ENCODE measurements around the gene AFMID. TPM values are rescaled to one million over a fixed set of nuclear protein-coding genes. Genes with fewer than 3 reads are reported as not detected.

AFMID gene
- total RNA-seq, 2 donors from 2014 or later = 23.1 to 34.1 TPM

DNA sequence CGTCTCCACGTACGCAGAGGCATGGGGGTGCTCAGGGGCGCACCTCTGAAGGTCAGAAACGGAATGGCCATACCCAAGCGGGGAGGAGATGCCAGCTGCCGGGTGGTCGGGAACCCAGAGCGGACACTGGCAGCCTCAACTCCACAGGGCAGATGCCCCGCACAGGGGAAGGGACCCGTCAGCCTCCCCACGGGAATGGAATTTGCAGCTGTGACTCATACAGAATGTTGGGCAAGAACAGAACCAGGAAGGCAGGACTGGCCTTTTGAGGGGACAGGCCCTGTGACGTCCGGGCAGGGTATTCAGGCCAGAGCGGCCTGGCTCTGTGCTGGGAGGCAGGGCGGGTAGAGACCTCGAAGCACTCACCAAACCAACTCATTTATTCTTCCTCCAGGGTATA, 7.8 kb upstream of the AFMID start:
- DNase-seq = no peak
- Mint-ChIP-seq H3K9me3 (no peaks in the 10 kb centered on the region), H3K27me3 (ENCODE audit: low read depth) (no peaks in the 10 kb centered on the region), H3K4me3 (no peak overlapping the region), H3K4me1 (ENCODE audit: low read depth) (peaks cover 35% of the 10 kb centered on the region), H3K36me3 (ENCODE audit: insufficient read depth in 2 of 2) (peaks cover 8 to 28% of the 10 kb centered on the region in 2 donors), H3K27ac (no peak overlapping the region)
- no peak for ATAC-seq (replicated peaks in 1 of 2)

DNA sequence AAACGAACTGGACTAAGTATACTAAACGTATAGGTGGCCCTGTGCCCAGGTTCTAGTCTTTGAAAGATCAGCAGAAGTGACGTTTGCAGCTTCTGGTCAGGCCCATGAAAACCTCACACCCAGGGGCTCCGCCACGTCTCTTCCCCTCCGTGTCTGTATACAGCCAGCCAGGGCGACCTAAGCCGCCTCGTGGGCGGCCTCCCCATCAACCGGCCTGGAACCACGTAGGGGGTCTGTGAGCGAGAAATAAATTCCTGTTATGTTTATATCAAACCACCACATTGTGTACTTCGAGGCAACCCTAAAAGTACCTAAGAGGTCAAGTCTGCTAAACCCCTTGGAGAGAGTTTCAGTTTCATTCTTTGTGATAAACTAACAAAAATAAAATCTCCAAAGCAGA, 7.1 kb upstream of the AFMID start:
- Mint-ChIP-seq H3K27ac (peak overlapping the region; percentile 95), H3K4me3 (peak overlapping the region in 1 of 2 donors; percentile 80)
- ATAC-seq (replicated peaks in 1 of 2) = peak in 1 of 2 donors; percentile 17

DNA sequence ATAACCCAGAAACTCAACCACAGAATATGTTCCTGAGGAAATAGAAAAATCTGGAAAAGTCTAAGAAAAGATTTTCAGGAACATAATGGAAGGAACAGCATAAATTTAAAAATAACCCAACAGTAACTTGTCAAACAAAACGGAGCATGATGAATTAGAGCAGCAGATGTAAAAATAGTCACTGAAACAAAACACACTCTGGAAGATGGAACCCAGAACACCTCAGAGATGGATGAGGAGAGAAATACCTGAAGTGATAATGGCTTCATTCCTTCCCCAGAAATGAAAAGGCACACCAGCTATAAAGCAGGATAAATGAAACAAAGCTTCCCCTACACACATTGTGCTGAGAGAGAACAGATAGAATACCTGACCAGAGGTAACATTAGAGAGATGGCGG, 6.7 kb upstream of the AFMID start:
- no peaks in the 10 kb centered on the region for H3K27me3 Mint-ChIP-seq (ENCODE audit: low read depth)
- no peaks in the 10 kb centered on the region for H3K9me3 Mint-ChIP-seq
- peak overlapping the region in 1 of 2 donors; percentile 80 for H3K4me3 Mint-ChIP-seq
- ATAC-seq (replicated peaks in 1 of 2) (no peak), DNase-seq (no peak)
- H3K36me3 Mint-ChIP-seq (ENCODE audit: insufficient read depth in 2 of 2) = peaks cover 8 to 28% of the 10 kb centered on the region in 2 donors
- H3K27ac Mint-ChIP-seq = peak overlapping the region; percentile 95
- peaks cover 45% of the 10 kb centered on the region for H3K4me1 Mint-ChIP-seq (ENCODE audit: low read depth)

More for the DNA sequence above, 7.1 kb upstream of the AFMID start:
- Mint-ChIP-seq H3K36me3 (ENCODE audit: insufficient read depth in 2 of 2) (peaks cover 8 to 31% of the 10 kb centered on the region in 2 donors), H3K4me1 (ENCODE audit: low read depth) (peaks cover 42% of the 10 kb centered on the region), H3K9me3 (no peaks in the 10 kb centered on the region), H3K27me3 (ENCODE audit: low read depth) (no peaks in the 10 kb centered on the region)
- DNase-seq = no peak

DNA sequence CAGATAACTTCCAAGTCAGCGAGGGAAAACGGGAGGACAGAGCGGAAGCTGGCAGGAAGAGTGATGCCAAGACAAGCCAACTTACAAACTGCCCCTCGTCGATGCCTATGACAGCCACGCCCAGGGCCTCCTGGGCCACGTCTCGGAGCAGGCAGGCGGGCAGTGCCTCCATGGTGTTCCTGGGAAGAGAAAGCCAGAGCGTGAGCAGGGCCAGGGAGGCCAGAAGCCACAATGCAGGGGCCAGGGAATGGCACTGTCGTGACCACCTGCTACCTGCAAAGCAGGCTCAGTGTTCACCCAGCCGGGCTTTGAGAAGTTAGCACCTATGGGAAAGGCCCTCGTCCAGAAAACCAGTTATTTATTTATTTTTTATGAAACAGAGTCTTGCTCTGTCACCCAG, 4.7 kb upstream of the AFMID start:
- Mint-ChIP-seq H3K27me3 (ENCODE audit: low read depth) (no peaks in the 10 kb centered on the region), H3K9me3 (no peaks in the 10 kb centered on the region), H3K4me1 (ENCODE audit: low read depth) (peaks cover 51% of the 10 kb centered on the region), H3K36me3 (ENCODE audit: insufficient read depth in 2 of 2) (peaks cover 9 to 28% of the 10 kb centered on the region in 2 donors), H3K4me3 (no peak overlapping the region), H3K27ac (no peak overlapping the region)
- ATAC-seq (replicated peaks in 1 of 2) = no peak
- DNase-seq = no peak

DNA sequence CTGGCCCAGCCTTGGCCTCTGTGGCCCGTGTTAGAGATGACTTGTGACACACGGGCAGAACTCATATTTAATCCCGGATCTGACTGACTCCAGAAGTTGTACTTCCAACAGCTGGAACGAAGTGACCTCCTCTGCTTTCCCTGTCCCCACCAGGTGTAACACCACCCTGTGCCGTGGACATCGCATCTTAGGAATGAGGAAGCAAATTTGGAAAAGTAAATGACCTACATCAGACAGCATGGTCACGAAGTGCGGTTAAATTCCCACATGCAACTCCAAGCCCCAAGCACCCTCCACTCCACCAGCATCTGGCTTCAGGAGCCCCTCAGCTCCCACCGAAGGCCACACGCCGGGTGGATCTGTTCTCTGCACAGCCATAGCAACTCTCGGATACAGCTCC, 3.2 kb upstream of the AFMID start:
- H3K36me3 Mint-ChIP-seq (ENCODE audit: insufficient read depth in 2 of 2) = peaks cover 9 to 20% of the 10 kb centered on the region in 2 donors
- DNase-seq (no peak), ATAC-seq (replicated peaks in 1 of 2) (no peak)
- no peak overlapping the region for H3K27ac Mint-ChIP-seq
- peaks cover 55% of the 10 kb centered on the region for H3K4me1 Mint-ChIP-seq (ENCODE audit: low read depth)
- H3K27me3 Mint-ChIP-seq (ENCODE audit: low read depth) = no peaks in the 10 kb centered on the region
- H3K9me3 Mint-ChIP-seq = no peaks in the 10 kb centered on the region
- no peak overlapping the region for H3K4me3 Mint-ChIP-seq

DNA sequence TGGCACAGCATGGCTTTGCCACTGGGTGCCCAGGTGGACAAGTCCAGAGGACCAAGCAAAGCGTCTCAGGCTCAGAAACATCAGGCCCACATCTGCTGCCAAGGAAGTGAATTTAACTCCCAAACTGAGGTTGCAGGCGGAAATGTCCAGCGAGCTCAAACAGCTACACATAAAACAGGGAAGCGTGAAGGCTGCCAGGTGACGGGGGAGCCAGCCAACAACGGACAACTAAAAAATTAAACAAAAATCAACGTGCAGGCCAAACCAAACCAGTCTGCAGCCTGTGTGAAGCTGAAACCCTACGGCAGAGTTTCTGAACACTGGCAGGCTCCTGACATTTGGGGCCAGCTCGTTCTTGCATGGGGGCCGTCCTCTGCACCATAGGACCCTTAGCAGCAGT, 2.8 kb upstream of the AFMID start:
- H3K4me1 Mint-ChIP-seq (ENCODE audit: low read depth) = peaks cover 55% of the 10 kb centered on the region
- peaks cover 9 to 20% of the 10 kb centered on the region in 2 donors for H3K36me3 Mint-ChIP-seq (ENCODE audit: insufficient read depth in 2 of 2)
- no peak for DNase-seq
- no peak overlapping the region for H3K27ac Mint-ChIP-seq
- no peaks in the 10 kb centered on the region for H3K9me3 Mint-ChIP-seq
- no peak for ATAC-seq (replicated peaks in 1 of 2)
- H3K27me3 Mint-ChIP-seq (ENCODE audit: low read depth) = no peaks in the 10 kb centered on the region
- H3K4me3 Mint-ChIP-seq = peak overlapping the region in 1 of 2 donors; percentile 8

DNA sequence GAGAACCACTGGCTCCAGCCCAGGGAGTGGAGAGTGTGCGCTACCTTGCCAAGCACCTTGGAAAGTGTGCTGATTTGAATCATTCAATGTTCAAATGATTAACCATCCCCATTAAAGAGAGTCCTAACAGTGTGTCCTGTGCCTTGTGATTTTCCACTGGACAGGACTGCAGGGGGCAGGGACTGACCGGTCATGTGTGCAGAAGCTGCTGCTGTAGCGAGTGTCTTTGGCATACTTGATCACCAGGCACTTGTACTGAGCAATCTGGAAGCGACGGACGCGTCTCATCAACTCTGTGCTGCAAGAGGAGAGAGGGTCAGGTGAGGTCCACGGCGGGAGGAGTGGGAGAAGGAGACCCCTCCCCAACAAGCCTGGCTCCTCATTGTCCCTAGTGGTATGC, 2.3 kb upstream of the AFMID start:
- Mint-ChIP-seq H3K27ac (no peak overlapping the region), H3K4me3 (peak overlapping the region; percentile 33 to 46), H3K9me3 (no peaks in the 10 kb centered on the region), H3K36me3 (ENCODE audit: insufficient read depth in 2 of 2) (peaks cover 9 to 20% of the 10 kb centered on the region in 2 donors), H3K27me3 (ENCODE audit: low read depth) (no peaks in the 10 kb centered on the region), H3K4me1 (ENCODE audit: low read depth) (peaks cover 56% of the 10 kb centered on the region)
- no peak for ATAC-seq (replicated peaks in 1 of 2)
- DNase-seq = no peak

DNA sequence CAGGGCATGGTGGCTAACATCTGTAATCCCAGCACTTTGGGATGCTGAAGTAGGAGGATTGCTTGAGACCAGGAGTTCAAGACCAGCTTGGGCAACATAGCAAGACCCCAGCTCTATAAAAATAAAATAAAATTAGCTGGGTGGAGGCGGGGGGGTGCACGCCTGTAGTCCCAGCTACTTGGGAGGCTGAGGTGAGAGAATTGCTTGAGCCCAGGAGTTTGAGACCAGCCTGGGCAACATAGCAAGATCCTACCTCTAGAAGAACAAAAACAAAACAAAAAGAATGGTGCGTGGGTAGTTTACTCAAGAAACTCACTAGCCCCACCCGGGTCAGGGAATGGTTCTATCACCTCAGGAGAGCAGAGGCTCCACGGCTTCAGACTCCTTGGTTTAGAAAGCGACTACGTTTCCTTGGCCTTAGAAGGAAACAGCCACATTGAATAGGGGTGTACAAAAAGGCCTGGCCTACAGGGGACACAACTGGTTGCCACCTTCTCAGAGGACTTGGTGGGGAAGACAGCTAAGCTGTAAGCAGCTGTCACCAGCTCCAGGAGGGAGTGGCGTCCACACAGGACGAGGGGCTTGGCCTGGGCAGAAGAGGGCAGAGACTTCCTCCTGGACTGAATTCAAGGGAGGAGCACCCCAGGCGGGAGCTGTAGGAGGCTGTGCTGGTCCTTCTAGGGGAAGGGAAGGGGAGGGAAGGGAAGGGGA, 1.0 kb upstream of the AFMID start:
- ATAC-seq (replicated peaks in 1 of 2) (peak in 1 of 2 donors; percentile 1), DNase-seq (no peak)
- H3K27me3 Mint-ChIP-seq (ENCODE audit: low read depth) = no peaks in the 10 kb centered on the region
- H3K4me1 Mint-ChIP-seq (ENCODE audit: low read depth) = peaks cover 54% of the 10 kb centered on the region
- peak overlapping the region; percentile 69 for H3K27ac Mint-ChIP-seq
- H3K36me3 Mint-ChIP-seq (ENCODE audit: insufficient read depth in 2 of 2) = peaks cover 3 to 16% of the 10 kb centered on the region in 2 donors
- peak overlapping the region; percentile 76 to 89 for H3K4me3 Mint-ChIP-seq
- H3K9me3 Mint-ChIP-seq = no peaks in the 10 kb centered on the region

DNA sequence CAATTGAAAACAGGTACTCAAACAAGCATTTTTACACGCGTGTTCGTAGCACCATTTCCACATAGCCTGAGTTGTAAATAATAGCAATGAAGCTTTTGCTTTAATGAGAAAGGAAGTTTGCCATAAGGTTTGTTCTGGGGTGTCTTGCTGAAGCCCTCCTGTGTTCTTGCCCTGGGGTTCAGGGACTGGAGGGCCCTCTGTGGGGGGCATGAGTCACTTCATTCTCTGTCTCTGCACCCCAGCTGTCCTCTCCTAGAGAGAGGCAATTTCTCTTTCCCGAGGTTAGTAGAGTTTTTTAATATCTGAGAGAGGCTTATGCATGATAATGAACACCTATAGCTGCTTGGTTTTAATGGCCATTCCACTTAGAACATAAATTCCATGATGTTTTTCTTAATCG, 9.6 kb downstream of the AFMID start:
- DNase-seq = no peak
- Mint-ChIP-seq H3K4me1 (ENCODE audit: low read depth) (peaks cover 9% of the 10 kb centered on the region), H3K27ac (no peak overlapping the region), H3K4me3 (no peak overlapping the region), H3K27me3 (ENCODE audit: low read depth) (no peaks in the 10 kb centered on the region), H3K9me3 (no peaks in the 10 kb centered on the region), H3K36me3 (ENCODE audit: insufficient read depth in 2 of 2) (peaks cover 1 to 10% of the 10 kb centered on the region in 2 donors)
- no peak for ATAC-seq (replicated peaks in 1 of 2)

DNA sequence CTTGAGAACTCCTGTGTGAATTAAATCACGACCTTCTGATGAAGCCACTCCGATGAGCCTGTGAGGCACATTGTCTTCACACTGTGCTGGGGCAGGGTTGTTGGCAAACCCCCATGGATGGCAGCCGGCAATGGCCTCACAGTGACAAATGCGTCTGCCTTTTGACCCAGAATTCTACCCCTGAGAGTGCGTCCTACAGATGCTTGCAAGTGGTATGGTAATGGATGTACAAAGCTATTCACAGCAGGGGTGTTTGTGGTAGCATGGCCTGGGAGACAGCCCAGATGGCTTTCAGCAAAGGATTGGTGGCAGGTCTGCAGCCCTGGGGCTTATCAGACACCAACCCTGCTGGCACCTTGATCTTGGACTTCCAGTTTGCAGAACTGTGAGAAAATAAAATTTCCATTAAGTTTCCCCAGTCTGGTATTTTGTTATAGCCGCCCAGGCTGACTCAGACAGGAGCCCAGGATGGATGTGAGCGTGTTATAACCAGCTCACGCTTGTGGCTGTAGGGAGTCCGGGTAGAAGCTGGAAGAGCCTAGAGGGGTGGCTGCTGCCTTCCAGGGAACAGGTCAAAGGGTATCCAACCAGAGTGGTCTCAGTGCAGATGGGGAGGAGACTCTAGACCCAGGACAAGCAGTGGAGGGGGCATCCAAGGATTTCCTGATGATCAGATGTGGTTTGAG, 10.1 kb downstream of the AFMID start:
- ATAC-seq (replicated peaks in 1 of 2) = no peak
- Mint-ChIP-seq H3K4me3 (no peak overlapping the region), H3K27ac (no peak overlapping the region), H3K9me3 (no peaks in the 10 kb centered on the region), H3K27me3 (ENCODE audit: low read depth) (no peaks in the 10 kb centered on the region), H3K36me3 (ENCODE audit: insufficient read depth in 2 of 2) (peaks cover 1 to 7% of the 10 kb centered on the region in 2 donors), H3K4me1 (ENCODE audit: low read depth) (peaks cover 9% of the 10 kb centered on the region)
- DNase-seq = no peak

DNA sequence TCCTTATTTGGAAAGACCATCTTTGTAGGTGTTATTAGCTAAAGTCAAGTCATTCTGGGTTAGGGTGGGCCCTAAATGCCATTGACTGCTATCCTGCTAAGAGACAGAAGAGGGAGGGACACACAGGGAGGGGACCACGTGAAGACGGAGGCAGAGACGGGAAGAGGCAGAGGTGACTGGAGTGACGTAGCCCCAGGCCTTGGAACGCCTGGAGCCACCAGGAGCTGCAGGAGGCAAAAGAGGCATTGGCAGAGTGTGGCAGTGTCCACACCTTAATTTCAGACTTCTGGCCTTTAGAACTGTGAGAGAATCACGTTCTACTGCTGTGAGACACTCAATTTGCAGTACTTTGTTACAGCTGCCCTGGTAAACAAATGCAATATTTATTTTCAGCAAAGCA, 13.3 kb downstream of the AFMID start:
- ATAC-seq (replicated peaks in 1 of 2) (no peak), DNase-seq (no peak)
- Mint-ChIP-seq H3K27ac (no peak overlapping the region), H3K36me3 (ENCODE audit: insufficient read depth in 2 of 2) (peaks cover 0 to 3% of the 10 kb centered on the region in 2 donors), H3K4me3 (no peak overlapping the region), H3K4me1 (ENCODE audit: low read depth) (peaks cover 9% of the 10 kb centered on the region), H3K27me3 (ENCODE audit: low read depth) (no peaks in the 10 kb centered on the region), H3K9me3 (no peaks in the 10 kb centered on the region)

DNA sequence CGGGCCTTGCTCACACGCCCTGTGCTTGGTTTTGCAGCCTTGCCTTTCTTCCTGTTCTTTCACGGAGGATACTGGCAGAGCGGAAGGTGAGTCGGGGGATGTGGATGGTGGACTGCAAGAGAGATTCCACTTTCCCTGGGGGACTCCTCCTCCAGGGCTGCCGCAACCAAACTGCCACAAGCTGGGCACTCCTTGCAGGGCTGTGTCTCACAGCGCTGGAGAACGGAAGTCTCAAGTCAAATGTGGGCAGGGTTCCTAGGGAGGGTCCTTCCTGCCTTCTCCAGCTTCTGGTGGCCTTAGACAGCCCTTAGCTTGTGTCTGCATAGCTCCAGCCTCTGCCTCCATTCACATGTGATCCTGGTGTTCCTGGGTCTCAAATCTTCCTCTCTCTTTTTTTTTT, 15.5 kb downstream of the AFMID start:
- ATAC-seq (replicated peaks in 1 of 2) (no peak), DNase-seq (no peak)
- no peak overlapping the region for H3K27ac Mint-ChIP-seq
- no peaks in the 10 kb centered on the region for H3K9me3 Mint-ChIP-seq
- peaks cover 9% of the 10 kb centered on the region for H3K4me1 Mint-ChIP-seq (ENCODE audit: low read depth)
- H3K36me3 Mint-ChIP-seq (ENCODE audit: insufficient read depth in 2 of 2) = no peaks in the 10 kb centered on the region
- no peak overlapping the region for H3K4me3 Mint-ChIP-seq
- no peaks in the 10 kb centered on the region for H3K27me3 Mint-ChIP-seq (ENCODE audit: low read depth)

DNA sequence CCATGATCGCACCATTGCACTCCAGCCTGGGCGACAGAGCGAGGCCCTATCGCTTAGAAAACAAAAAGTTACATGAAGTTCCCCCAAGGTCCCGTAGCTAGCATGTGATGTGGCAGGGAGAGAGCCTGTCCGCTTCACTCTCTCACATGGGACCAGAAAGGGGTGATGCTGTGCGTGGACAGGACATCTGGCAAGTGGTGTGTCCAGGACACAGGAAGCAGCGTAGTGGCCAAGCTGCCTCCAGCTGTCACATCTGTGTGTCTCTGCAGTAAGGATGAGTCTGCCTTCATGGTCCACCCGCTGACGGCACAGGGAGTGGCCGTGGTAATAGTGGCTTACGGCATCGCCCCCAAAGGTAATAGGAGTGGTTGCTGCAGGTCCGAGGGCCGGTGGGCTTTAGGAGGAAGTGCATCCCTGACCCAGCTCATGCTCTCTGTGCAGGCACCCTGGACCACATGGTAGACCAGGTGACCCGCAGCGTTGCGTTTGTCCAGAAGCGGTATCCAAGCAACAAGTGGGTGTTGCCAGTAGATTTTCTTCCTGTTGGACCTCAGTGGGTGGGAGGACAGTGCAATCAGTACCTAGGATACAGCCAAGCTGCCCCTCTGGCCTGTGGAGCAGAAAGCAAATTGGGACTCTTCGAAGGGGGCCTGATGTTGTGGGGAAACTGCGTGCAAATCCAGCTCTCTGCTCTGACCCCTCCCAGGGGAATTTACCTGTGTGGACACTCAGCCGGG, 17.4 kb downstream of the AFMID start:
- DNase-seq = no peak
- no peak overlapping the region for H3K27ac Mint-ChIP-seq
- no peaks in the 10 kb centered on the region for H3K36me3 Mint-ChIP-seq (ENCODE audit: insufficient read depth in 2 of 2)
- no peaks in the 10 kb centered on the region for H3K27me3 Mint-ChIP-seq (ENCODE audit: low read depth)
- no peaks in the 10 kb centered on the region for H3K4me1 Mint-ChIP-seq (ENCODE audit: low read depth)
- no peak overlapping the region for H3K4me3 Mint-ChIP-seq
- ATAC-seq (replicated peaks in 1 of 2) = no peak
- H3K9me3 Mint-ChIP-seq = no peaks in the 10 kb centered on the region
